ENCODE measurements around the gene DGAT2.

Gene DGAT2

GRCh38 chr11:75802913-75803820 lies 34.6 kb downstream of the DGAT2 start:
- DNase-seq = peak; percentile 74

- no peak for DNase-seq
Observed at GRCh38 chr11:75809111-75809510, 40.5 kb downstream of the DGAT2 start.

GRCh38 chr11:75809991-75810390 lies 41.4 kb downstream of the DGAT2 start:
- DNase-seq = no peak

GRCh38 chr11:75810637-75811390 lies 42.2 kb downstream of the DGAT2 start:
- no peak for DNase-seq

- no peak for DNase-seq
Observed at GRCh38 chr11:75811485-75811884, 42.9 kb downstream of the DGAT2 start.

GRCh38 chr11:75812542-75813040 lies 44.0 kb downstream of the DGAT2 start:
- no peak for DNase-seq

- DNase-seq = no peak
Observed at GRCh38 chr11:75813124-75813523, 44.5 kb downstream of the DGAT2 start.

- DNase-seq = no peak
Observed at GRCh38 chr11:75813622-75814039, 45.1 kb downstream of the DGAT2 start.

GRCh38 chr11:75814363-75814676 lies 45.7 kb downstream of the DGAT2 start:
- DNase-seq = no peak

- DNase-seq = peak; percentile 99
Observed at GRCh38 chr11:75814677-75815344, 46.2 kb downstream of the DGAT2 start, which contains the start of gene UVRAG. TSS of gene UVRAG (plus strand) at chr11:75815210. CDS start at chr11:75815408, 198 bp downstream.

GRCh38 chr11:75815345-75816168 lies 47.0 kb downstream of the DGAT2 start:
- peak; percentile 33 for DNase-seq

GRCh38 chr11:75816561-75817239 lies 48.1 kb downstream of the DGAT2 start:
- DNase-seq = no peak

GRCh38 chr11:75820645-75821044 lies 52.1 kb downstream of the DGAT2 start:
- DNase-seq = no peak

- DNase-seq = no peak
Observed at GRCh38 chr11:75821202-75821601, 52.6 kb downstream of the DGAT2 start.

GRCh38 chr11:75822541-75822940 lies 54.0 kb downstream of the DGAT2 start:
- no peak for DNase-seq

GRCh38 chr11:75823415-75823814 lies 54.8 kb downstream of the DGAT2 start:
- no peak for DNase-seq

GRCh38 chr11:75823946-75824345 lies 55.4 kb downstream of the DGAT2 start:
- no peak for DNase-seq

- DNase-seq = no peak
Observed at GRCh38 chr11:75826461-75827230, 58.1 kb downstream of the DGAT2 start.

- DNase-seq = no peak
Observed at GRCh38 chr11:75827562-75827961, 59.0 kb downstream of the DGAT2 start.

- no peak for DNase-seq
Observed at GRCh38 chr11:75831915-75832502, 63.4 kb downstream of the DGAT2 start.

GRCh38 chr11:75834728-75835127 lies 66.2 kb downstream of the DGAT2 start:
- DNase-seq = no peak
